ENCODE results near the gene CLCN3. TPM values are rescaled to one million over a fixed set of nuclear protein-coding genes. Genes with fewer than 3 reads are reported as not detected.

Gene CLCN3
- total RNA-seq, 1 experiment from 2014 or later = 16.9 TPM

DNA sequence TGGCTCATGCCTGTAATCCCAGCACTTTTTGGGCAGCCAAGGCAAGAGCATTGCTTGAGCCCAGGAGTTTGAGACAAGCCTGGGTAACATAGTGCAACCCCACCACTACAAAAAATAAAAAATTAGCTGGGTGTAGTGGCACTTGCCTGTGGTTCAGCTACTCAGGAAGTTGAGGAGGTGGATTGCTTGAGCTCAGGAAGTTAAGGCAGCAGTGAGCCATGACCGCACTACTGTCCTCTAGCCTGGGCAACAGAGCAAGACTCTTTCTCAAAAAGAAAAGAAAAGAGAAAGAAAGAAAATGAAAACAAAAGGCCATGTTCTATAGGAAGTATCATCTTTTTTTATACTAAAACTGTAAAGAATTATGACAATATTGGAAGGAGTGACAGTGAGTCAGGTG, 46.5 kb upstream of the CLCN3 start:
- DNase-seq (no peak), ATAC-seq (no peak)
- Histone ChIP-seq H3K27me3 (ENCODE audit: low read length) (no peaks in the 10 kb centered on the region), H3K79me2 (ENCODE audit: low read length) (no peaks in the 10 kb centered on the region), H3K4me1 (ENCODE audit: insufficient read depth, low read length) (no peaks in the 10 kb centered on the region), H3F3A (ENCODE audit: low read length, unreplicated experiment) (no peaks in the 10 kb centered on the region), H3K4me3 (ENCODE audit: low read length) (no peak overlapping the region), H3K27ac (ENCODE audit: low read length) (no peak overlapping the region), H3K9me3 (ENCODE audit: low read length) (no peaks in the 10 kb centered on the region), H3K9ac (ENCODE audit: low read length) (no peak overlapping the region), H4K20me1 (ENCODE audit: low read length) (no peaks in the 10 kb centered on the region), H3K36me3 (ENCODE audit: low read depth, low read length) (no peaks in the 10 kb centered on the region; the same call in 1 of the 2 replicates), H2AFZ (ENCODE audit: low read length) (no peak overlapping the region), H3K4me2 (ENCODE audit: low read length) (no peak overlapping the region), H3K9me2 (replicated peaks; ENCODE audit: low read length) (no peaks in the 10 kb centered on the region)
- TF ChIP-seq, protein P1, sequence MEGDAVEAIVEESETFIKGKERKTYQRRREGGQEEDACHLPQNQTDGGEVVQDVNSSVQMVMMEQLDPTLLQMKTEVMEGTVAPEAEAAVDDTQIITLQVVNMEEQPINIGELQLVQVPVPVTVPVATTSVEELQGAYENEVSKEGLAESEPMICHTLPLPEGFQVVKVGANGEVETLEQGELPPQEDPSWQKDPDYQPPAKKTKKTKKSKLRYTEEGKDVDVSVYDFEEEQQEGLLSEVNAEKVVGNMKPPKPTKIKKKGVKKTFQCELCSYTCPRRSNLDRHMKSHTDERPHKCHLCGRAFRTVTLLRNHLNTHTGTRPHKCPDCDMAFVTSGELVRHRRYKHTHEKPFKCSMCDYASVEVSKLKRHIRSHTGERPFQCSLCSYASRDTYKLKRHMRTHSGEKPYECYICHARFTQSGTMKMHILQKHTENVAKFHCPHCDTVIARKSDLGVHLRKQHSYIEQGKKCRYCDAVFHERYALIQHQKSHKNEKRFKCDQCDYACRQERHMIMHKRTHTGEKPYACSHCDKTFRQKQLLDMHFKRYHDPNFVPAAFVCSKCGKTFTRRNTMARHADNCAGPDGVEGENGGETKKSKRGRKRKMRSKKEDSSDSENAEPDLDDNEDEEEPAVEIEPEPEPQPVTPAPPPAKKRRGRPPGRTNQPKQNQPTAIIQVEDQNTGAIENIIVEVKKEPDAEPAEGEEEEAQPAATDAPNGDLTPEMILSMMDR (conservative IDR thresholded peaks at IDR 0.05; ENCODE audit: low read depth, low read length) = no peak
- no peak for TF ChIP-seq EZH2phosphoT487 (IDR thresholded peaks at IDR 0.05; ENCODE audit: borderline replicate concordance, low read length)
- TF ChIP-seq EZH2 (IDR thresholded peaks at IDR 0.05; ENCODE audit: low read length, unreplicated experiment) = no peak
- intact Hi-C loops (cut with micrococcal nuclease) = no loop called here
- CTCF ChIA-PET = no interaction called here
- POLR2A ChIA-PET (ENCODE audit: unreplicated experiment) = no interaction called here
- BruUV-seq (replicated peaks) = no TSS peak

DNA sequence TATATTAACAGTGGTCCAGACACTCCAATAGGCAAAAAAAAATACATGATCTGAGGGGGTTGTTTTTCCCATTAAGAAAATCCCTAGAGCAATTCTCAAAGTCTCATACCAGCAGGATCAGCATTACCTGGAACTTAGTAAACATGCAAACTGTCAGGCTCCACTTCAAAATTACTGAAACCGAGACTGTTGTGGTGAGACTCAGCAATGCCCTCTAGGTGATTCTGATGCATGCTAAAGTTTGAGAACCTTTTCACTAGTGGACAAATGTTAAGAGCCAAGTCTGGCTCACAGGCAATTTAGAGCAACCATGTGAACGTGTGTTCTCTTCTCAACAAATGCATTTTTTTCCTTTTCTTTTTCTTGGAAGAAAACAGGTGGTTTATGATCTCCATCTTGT, 38.2 kb upstream of the CLCN3 start:
- H3K9me3 ChIP-seq (ENCODE audit: low read length) = no peaks in the 10 kb centered on the region
- ATAC-seq (no peak), DNase-seq (no peak)
- ChIA-PET CTCF (no interaction called here), POLR2A (ENCODE audit: unreplicated experiment) (no interaction called here)
- no peaks in the 10 kb centered on the region for H3K36me3 ChIP-seq (ENCODE audit: low read depth, low read length)
- H3K9ac ChIP-seq (ENCODE audit: low read length) = no peak overlapping the region
- H3F3A ChIP-seq (ENCODE audit: low read length, unreplicated experiment) = no peaks in the 10 kb centered on the region
- no peak overlapping the region for H3K27ac ChIP-seq (ENCODE audit: low read length)
- TF ChIP-seq, protein P1 (conservative IDR thresholded peaks at IDR 0.05; ENCODE audit: low read depth, low read length) = no peak
- TF ChIP-seq EZH2phosphoT487 (IDR thresholded peaks at IDR 0.05; ENCODE audit: borderline replicate concordance, low read length) (no peak), EZH2 (IDR thresholded peaks at IDR 0.05; ENCODE audit: low read length, unreplicated experiment) (no peak)
- H3K4me3 ChIP-seq (ENCODE audit: low read length) = no peak overlapping the region
- no peaks in the 10 kb centered on the region for H3K79me2 ChIP-seq (ENCODE audit: low read length)
- intact Hi-C loops (cut with micrococcal nuclease) = no loop called here
- no TSS peak for BruUV-seq (replicated peaks)
- no peaks in the 10 kb centered on the region for H3K9me2 ChIP-seq (replicated peaks; ENCODE audit: low read length)
- no peaks in the 10 kb centered on the region for H3K4me1 ChIP-seq (ENCODE audit: insufficient read depth, low read length)
- no peak overlapping the region for H3K4me2 ChIP-seq (ENCODE audit: low read length)
- H3K27me3 ChIP-seq (ENCODE audit: low read length) = no peaks in the 10 kb centered on the region
- H4K20me1 ChIP-seq (ENCODE audit: low read length) = no peaks in the 10 kb centered on the region
- no peak overlapping the region for H2AFZ ChIP-seq (ENCODE audit: low read length)

DNA sequence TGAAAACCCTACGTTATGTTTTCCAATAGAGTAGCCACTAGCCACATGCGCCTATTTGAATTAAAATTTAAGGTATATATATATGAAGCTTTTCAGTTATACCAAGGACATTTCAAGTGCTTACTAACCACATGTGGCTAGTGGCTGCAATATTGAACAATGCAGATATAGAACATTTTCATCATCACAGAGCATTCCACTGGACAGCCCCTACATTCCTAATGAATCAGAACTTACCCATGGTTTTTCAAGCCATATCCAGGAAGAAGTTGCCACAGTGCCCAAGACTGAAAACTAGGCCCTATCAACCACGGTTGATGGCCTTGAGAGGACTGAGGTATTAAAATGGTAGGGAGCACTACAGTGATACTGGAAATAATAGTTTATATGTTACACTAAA, 37.7 kb upstream of the CLCN3 start:
- Histone ChIP-seq H4K20me1 (ENCODE audit: low read length) (no peaks in the 10 kb centered on the region), H3K4me1 (ENCODE audit: insufficient read depth, low read length) (no peaks in the 10 kb centered on the region), H3K9ac (ENCODE audit: low read length) (no peak overlapping the region), H3K4me3 (ENCODE audit: low read length) (no peak overlapping the region), H3F3A (ENCODE audit: low read length, unreplicated experiment) (no peaks in the 10 kb centered on the region), H3K36me3 (ENCODE audit: low read depth, low read length) (no peaks in the 10 kb centered on the region), H3K9me2 (replicated peaks; ENCODE audit: low read length) (no peaks in the 10 kb centered on the region), H3K79me2 (ENCODE audit: low read length) (no peaks in the 10 kb centered on the region), H3K27ac (ENCODE audit: low read length) (no peak overlapping the region), H3K4me2 (ENCODE audit: low read length) (no peak overlapping the region), H2AFZ (ENCODE audit: low read length) (no peak overlapping the region), H3K27me3 (ENCODE audit: low read length) (no peaks in the 10 kb centered on the region), H3K9me3 (ENCODE audit: low read length) (no peaks in the 10 kb centered on the region)
- CTCF ChIA-PET = no interaction called here
- no TSS peak for BruUV-seq (replicated peaks)
- POLR2A ChIA-PET (ENCODE audit: unreplicated experiment) = no interaction called here
- TF ChIP-seq, protein P1 (conservative IDR thresholded peaks at IDR 0.05; ENCODE audit: low read depth, low read length) = no peak
- TF ChIP-seq EZH2 (IDR thresholded peaks at IDR 0.05; ENCODE audit: low read length, unreplicated experiment) (no peak), EZH2phosphoT487 (IDR thresholded peaks at IDR 0.05; ENCODE audit: borderline replicate concordance, low read length) (no peak)
- ATAC-seq (no peak), DNase-seq (no peak)
- intact Hi-C loops (cut with micrococcal nuclease) = no loop called here
